ENCODE results near the gene ZBTB1.
A peak's percentile ranks its signal among the peaks of the same experiment; 100 is the strongest.
"Not testable (repeated sequence)": the region's sequence is repeated elsewhere in the genome, so short reads cannot be mapped to it uniquely, and the experiment has no call there.

Gene ZBTB1

DNA sequence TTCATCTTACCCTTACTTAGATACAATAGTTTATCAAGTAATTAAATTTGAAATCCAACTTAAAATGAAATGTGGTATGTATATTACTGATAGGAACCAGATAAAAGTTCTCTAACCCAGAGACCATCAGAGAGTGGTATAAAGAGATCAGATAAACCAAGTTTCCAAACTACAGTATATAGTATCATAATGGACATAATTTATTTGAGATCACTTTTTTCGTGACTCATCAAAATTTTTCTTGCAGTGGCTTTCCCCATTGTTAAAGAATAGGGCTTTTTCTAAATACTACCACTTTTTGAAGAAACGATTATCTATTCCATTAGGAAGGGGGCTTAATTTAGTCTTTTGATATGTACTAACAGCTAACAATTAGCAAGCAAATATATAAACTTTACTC lies 20.8 kb downstream of the ZBTB1 start:
- DNase-seq (ENCODE audit: low read depth, low spot score) = no peak

DNA sequence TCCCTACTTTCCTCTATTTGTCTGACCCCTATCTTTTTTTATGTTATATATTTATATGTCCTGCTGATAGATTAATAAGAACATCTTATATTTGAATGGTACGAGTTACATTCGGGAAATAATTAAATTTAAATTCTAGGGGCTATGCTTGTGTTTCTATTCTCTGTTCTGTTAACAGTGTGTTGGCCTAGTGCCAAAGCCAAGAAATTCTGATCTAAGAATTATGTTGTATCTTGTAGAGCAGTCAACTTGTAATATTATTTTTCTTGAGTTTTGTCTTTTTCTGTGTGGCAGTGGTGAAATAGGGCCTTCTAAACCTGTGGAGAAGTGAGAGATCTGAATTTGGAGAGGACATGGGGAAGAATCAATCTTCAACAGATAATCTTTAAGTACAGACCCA lies 27.0 kb downstream of the ZBTB1 start:
- no peak for DNase-seq (ENCODE audit: low read depth, low spot score)

DNA sequence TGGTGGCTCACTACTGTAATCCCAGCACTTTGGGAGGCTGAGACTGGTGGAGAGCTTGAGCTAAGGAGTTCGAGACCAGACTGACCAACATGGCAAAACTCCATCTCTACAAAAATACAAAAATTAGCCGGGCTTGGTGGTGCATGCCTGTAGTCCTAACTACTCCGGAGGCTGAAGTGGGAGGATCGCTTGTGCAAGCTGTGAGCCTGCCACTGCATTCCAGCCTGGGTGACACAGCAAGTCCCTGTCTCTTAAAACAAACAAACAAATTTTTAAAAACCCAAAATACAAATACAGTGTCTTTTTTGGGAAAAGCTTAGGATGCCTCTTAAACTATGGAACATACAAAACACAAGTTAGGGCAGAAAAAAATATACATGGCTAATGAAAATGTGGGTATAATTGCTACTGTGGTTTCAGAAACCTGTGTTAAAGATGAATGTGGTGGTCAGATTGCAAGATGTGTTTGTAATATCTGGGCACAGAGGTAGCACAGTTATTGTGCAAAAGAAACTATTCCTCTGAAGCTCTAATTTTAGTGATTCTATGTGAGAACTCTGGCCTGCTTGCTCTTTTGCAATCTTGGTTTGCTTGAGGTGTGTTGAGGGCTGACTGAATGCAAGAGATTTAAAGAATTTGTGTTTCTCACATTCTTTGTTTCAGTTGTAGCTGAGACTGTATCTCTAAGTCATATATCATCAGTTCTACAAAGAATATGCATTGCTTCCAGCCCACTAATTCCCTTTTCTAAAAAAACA lies 32.1 kb downstream of the ZBTB1 start:
- DNase-seq (ENCODE audit: low read depth, low spot score) = no peak

DNA sequence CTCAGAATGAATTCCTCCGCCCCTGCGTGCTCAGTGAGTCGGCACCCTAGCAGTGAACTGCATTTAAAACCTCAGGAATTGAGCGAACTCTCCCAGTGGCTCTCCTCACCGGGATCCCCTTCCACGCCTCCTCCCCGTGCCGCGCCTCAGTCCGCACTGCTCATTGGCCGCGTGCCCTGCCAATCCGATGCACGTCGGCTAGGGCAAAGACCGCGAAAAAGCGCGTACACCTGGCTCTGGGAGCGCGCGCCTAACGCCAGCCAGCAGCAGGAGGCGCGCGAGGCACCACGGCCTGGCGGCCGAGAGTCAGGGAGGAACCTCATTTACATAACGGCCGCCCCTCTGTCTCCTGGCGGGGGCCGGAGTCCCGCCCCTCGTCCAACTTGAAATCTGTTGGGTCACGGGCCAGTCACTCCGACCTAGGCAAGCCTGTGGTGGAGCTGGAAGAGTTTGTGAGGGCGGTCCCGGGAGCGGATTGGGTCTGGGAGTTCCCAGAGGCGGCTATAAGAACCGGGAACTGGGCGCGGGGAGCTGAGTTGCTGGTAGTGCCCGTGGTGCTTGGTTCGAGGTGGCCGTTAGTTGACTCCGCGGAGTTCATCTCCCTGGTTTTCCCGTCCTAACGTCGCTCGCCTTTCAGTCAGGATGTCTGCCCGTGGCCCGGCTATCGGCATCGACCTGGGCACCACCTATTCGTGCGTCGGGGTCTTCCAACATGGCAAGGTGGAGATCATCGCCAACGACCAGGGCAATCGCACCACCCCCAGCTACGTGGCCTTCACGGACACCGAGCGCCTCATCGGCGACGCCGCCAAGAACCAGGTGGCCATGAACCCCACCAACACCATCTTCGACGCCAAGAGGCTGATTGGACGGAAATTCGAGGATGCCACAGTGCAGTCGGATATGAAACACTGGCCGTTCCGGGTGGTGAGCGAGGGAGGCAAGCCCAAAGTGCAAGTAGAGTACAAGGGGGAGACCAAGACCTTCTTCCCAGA lies 35.9 kb downstream of the ZBTB1 start, which contains the start of gene HSPA2:
HSPA2 (plus strand) TSS at position 534 of the 995 bp plus-strand sequence; CDS start at position 643, 109 bp downstream.
- peak; percentile 99 for DNase-seq (ENCODE audit: low read depth, low spot score)

DNA sequence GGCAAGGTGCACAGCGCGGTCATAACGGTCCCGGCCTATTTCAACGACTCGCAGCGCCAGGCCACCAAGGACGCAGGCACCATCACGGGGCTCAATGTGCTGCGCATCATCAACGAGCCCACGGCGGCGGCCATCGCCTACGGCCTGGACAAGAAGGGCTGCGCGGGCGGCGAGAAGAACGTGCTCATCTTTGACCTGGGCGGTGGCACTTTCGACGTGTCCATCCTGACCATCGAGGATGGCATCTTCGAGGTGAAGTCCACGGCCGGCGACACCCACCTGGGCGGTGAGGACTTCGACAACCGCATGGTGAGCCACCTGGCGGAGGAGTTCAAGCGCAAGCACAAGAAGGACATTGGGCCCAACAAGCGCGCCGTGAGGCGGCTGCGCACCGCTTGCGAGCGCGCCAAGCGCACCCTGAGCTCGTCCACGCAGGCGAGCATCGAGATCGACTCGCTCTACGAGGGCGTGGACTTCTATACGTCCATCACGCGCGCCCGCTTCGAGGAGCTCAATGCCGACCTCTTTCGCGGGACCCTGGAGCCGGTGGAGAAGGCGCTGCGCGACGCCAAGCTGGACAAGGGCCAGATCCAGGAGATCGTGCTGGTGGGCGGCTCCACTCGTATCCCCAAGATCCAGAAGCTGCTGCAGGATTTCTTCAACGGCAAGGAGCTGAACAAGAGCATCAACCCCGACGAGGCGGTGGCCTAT lies 36.8 kb downstream of the ZBTB1 start:
- DNase-seq (ENCODE audit: low read depth, low spot score) = no peak

DNA sequence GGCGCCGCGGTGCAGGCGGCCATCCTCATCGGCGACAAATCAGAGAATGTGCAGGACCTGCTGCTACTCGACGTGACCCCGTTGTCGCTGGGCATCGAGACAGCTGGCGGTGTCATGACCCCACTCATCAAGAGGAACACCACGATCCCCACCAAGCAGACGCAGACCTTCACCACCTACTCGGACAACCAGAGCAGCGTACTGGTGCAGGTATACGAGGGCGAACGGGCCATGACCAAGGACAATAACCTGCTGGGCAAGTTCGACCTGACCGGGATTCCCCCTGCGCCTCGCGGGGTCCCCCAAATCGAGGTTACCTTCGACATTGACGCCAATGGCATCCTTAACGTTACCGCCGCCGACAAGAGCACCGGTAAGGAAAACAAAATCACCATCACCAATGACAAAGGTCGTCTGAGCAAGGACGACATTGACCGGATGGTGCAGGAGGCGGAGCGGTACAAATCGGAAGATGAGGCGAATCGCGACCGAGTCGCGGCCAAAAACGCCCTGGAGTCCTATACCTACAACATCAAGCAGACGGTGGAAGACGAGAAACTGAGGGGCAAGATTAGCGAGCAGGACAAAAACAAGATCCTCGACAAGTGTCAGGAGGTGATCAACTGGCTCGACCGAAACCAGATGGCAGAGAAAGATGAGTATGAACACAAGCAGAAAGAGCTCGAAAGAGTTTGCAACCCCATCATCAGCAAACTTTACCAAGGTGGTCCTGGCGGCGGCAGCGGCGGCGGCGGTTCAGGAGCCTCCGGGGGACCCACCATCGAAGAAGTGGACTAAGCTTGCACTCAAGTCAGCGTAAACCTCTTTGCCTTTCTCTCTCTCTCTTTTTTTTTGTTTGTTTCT lies 37.6 kb downstream of the ZBTB1 start:
- DNase-seq (ENCODE audit: low read depth, low spot score) = no peak

DNA sequence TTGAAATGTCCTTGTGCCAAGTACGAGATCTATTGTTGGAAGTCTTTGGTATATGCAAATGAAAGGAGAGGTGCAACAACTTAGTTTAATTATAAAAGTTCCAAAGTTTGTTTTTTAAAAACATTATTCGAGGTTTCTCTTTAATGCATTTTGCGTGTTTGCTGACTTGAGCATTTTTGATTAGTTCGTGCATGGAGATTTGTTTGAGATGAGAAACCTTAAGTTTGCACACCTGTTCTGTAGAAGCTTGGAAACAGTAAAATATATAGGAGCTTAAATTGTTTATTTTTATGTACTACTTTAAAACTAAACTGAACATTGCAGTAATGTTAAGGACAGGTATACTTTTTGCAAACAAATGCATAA lies 38.2 kb downstream of the ZBTB1 start:
- no peak for DNase-seq (ENCODE audit: low read depth, low spot score)

DNA sequence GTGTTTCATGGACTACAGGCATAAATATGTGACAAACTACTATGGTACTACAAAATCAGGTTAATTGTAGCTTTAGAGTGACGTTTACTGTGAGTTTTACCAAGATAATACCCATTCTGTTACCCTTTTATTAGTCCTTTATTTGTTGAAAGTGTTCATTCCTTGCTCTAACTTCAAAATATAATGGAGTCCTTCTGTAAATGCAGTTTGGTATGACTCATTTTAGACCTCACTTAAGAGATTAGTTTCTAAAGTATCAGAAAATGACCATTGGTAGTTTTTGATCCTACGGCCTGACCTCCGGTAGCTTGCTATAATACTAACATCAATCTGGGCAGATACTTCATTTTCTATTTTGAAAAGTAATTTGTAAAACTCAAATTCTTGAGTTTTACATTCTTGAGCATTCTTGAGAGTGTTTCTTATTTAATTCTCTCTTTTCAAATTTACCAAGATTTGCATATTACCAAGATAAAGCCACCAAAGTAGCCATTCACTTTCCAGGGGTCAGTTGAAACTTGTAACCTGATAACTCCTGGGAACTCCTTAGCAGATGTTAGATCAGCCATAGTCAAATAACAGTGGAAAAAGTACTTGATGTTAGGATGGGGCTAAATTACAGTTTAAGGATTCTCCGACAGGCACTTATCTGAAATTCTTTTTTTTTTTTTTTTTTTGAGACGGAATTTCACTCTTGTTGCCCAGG lies 40.2 kb downstream of the ZBTB1 start:
- DNase-seq (ENCODE audit: low read depth, low spot score) = no peak

DNA sequence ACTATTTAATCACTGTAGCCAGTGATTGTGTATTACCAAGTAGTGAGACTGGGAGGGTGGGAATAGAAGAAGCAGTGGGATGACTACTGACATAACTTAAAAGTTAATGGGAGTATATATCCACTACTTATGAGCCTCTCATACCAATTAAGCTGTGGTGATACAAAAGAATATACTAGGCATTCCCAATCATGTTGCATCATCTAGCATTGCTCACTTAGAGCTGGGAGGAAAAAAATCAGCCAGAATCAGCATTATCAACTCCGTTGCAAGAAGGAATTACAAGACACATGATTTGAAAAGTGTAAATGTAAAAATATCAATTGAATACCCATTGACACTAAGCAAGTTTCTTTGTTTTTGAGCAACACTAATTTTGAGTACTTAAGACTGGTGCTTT lies 44.4 kb downstream of the ZBTB1 start:
- no peak for DNase-seq (ENCODE audit: low read depth, low spot score)

DNA sequence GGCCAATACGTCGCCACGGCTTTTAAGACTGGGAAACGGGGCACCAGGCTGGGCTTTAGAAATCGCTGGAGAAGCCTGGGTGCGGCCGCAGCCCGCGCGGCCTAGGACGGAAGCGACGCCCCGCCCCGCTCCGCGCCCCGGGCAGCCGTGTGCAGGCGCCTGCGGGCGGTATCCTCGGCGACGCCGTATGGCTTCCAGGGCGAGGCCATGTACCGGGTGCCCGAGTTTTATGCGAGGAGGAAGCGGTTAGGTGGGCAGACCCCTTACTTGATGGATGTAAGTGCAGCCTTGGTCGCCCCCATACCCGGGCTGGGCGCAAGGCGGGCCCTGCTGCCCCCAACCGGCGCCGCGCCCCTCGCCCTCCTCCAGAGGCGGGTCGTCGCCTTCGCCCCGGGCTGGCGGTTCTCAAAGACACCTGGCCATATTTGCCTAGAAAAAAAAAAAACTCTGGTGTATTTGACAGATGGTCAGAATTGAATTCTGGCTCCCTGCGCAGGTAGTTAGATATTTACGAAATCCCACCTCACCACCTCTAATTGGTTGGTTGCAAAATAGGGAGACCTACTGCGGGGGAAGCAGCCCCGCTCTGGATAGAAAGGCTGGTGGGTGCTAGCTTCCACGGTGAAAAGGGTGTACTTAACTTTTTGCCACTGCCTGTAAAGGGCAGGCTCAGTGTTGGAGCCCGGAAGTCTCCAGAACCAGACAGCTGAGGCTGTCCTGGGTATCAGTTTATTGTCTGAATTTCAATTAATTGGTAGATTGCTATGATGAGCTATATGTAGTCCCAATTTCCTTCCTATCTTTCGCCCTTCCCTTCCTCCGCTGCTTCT lies 45.4 kb downstream of the ZBTB1 start, which contains the start of gene PPP1R36:
PPP1R36 (plus strand) TSS at position 171 of the 830 bp plus-strand sequence; CDS start at position 208, 37 bp downstream.
- no peak for DNase-seq (ENCODE audit: low read depth, low spot score)

DNA sequence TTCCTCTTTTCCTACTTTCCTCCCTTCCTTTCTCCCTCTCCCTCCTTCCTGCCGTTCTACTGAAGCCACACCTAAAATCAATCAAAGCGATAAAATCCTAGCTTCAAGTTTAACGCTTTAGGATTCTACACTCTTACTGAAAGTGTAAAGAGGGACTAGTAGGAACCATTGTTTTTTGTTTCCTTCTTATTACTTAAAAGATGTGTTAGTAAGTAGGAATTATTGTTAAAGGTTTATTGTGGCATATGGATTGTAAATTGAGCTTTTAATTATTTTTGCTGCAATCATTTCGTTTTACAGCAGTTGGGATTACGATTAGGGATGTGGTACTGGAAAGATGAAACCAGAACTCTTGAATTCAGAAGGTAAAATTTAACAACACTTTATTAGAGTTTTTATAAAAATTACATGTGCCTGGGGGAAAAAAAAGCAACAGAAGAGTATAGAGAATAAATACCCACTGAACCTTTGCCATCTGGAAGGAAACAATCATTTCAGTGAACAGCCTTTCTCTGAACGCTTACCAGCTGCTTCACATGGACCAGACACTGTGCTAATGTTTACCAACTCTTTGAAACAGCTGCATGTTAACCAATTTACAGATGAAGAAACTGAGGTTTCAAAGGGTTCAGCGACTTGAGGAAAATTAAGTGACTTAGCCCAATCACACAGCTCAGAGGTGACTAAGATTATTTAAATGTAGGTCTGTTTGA lies 46.2 kb downstream of the ZBTB1 start:
- no peak for DNase-seq (ENCODE audit: low read depth, low spot score)

DNA sequence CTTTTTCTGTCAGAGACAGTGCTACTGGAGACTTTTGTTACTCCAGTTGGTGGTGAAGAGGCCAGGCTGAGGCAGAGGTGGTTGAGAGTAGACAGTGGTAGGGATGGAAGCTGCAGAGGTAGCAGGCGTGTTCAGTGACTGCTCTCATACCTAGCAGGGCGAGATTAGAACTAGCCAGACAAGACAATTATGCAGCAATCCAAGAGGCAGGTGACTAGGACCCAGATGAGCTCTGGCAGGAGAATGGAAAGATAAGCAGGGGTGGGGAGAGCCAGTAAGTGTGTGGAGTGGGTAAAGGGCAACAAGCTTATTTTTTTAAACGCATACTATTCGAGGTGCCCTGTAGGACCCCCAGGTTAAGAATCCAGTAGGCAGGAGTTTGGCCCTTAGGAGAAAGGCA lies 50.0 kb downstream of the ZBTB1 start:
- DNase-seq (ENCODE audit: low read depth, low spot score) = no peak

DNA sequence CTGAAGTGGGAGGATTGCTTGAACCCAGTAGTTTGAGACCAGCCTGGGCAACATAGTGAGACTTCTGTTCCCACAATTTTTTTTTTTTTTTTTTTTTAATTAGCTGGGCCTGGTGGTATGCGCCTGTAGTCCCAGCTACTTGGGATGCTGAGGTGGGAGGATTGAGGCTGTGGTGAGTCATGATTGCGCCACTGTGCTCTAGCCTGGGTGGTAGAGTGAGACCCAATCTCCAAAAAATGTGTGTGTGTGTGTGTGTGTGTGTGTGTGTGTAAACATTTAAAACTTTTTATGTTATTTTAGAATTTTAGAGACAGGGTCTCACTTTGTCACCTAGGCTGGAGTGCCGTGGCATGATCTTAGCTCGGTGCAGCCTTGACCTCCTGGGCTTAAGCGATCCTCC lies 52.0 kb downstream of the ZBTB1 start:
- no peak for DNase-seq (ENCODE audit: low read depth, low spot score)

DNA sequence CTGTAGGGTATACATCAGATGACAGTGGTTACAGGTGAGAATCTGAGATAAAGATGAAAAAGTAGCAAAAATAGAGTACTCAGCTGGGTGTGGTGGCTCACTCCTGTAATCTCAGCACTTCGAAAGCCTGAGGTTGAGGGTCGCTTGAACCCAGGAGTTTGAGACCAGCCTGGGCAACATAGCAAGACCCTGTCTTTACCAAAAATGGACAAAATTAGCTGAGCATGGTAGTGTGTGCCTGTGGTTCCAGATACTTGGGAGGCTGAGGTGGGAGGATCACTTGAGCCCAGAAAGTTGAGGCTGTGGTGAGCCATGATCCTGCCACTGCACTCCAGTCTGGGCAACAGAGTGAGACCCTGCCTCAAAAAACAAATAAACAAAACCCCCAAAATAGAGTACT lies 53.6 kb downstream of the ZBTB1 start:
- not testable (repeated sequence) for DNase-seq (ENCODE audit: low read depth, low spot score)

DNA sequence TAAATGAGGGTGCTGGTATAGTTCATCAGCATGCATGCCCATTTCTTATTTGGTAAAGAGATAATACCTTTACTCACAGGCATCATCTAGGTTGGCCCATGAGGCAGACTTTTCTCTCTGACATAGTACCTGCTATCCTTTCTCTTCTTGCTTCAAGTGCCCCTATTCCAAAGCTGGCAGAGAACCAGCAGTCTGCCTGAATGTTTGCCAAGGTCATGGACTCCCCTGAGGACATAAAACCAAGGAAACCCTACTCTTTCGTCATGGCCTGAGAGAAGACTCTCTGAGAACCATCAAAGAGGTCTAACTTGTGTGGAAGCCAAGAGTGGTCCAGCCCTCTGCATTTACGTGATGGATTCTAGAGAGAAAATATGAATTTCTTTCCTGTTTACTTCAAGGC lies 57.1 kb downstream of the ZBTB1 start:
- no peak for DNase-seq (ENCODE audit: low read depth, low spot score)

DNA sequence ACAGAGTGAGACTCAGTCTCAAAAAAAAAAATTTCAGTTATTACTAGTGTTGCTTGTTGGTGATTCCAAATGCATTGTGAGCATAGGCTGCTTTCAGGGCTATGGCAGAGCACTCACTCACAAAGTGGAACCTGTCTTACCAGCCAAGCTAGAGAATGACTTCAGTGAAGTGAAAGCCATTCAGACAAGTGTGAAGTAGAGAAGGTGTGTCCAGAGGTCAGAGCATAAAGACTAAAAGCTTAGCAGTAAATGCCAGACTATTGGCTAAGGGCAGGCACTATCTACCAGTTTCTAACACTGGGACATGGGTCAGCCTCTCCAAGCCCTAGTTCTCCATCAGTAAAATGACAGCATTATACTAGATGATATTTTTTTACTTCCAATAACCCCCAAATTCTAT lies 57.9 kb downstream of the ZBTB1 start:
- DNase-seq (ENCODE audit: low read depth, low spot score) = no peak

DNA sequence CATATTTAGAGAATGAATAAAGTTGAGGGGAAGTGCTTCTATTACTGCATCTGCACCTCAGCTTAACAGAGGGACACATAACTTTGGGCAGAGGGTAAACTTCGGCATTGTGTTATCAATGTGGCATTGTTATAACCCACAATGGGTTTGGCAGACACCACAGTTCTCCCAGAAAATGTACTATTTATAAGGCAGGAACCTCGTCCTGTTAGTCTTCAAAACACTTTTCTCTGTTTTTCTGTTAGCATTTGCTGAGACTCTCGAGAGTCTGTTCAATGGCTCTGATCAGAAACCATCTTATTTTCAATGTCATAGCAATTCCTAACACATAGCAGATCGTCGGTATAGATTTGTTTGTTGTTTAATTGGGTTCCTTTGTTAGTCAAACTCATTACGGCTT lies 59.1 kb downstream of the ZBTB1 start:
- no peak for DNase-seq (ENCODE audit: low read depth, low spot score)

DNA sequence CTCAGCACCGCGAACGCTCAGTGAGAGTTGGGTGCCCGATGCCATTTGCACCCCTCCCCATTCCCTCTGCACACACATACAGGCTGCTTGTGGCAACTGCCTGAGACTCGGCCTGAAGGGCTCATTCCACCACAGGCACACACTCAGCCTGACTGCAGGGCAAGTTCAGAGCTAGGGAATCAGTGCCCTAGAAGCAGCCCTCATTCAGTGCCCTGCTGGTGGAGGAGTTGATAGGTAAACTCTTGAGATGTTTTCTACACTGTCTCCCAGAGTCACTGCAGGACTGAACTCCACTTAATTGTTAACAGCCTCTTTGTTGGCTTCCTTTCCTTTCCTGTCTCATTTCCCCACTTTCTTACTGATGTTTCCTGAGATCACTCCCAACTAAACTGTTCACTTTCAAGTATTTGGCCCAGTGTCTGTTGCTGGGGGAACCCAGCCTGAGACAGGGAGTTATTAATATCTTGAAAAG lies 62.1 kb downstream of the ZBTB1 start:
- no peak for DNase-seq (ENCODE audit: low read depth, low spot score)
